ENCODE measurements around the gene PDHB. TPM values are rescaled to one million over a fixed set of nuclear protein-coding genes. Genes with fewer than 3 reads are reported as not detected.

The PDHB gene
- polyA plus RNA-seq, 1 donor (not counting 4 experiments of a cell fraction or from before 2014, with no cell fraction given), result 78.9 TPM

DNA sequence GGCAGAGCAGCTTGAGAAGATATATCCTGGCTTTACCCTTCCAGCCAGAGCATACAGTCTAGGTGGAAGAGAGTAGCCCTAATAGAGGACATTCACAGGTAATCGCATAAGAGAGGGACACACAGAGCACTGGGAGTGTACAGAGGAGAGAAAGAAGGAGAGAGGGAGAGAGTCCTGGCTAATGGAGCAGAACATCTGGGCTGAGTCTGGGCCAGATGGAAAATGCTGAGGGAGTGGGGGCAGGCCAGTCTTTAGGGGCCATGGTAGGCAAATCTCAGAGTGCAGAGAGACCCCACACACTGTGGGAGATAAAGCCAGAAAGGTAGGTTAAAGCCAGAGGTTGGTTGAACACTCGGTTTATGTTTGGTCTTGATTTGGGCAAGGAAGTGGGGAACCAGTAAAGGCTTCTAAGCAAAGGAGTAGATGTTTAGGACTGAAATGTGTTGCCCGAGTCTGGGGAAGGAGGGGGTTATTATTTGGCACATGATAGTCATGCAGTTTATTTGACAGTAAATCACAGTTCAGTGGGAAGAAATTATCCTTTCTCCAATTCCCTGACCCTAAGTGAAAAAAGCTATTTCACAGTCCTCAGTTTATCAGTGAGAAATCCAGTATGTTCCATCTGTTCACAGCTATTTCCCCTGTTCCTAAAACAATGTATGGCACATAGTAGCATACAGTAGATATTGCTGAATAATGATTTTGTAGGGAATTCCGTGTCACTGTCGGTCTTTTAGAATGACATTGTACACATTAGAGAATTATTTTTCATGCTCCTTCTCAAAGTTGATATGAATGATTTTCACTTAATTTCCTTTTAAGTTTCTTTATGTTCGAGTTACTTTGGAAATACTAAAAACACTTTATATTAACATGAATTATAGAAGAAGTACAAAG lies 45.7 kb downstream of the PDHB start:
- H3K4me1 ChIP-seq (ENCODE audit: control insufficient read depth, extremely low read depth, insufficient read depth, low read length), result peaks cover 24% of the 10 kb centered on the region
- no peaks in the 10 kb centered on the region for H3K27me3 ChIP-seq (ENCODE audit: control insufficient read depth, extremely low read depth, insufficient read depth, low read length)
- no peak overlapping the region for H3K27ac ChIP-seq (ENCODE audit: control insufficient read depth, insufficient read depth, low read length)
- H2AFZ ChIP-seq (ENCODE audit: control insufficient read depth, low read length), result no peak overlapping the region
- TF ChIP-seq, protein P1, sequence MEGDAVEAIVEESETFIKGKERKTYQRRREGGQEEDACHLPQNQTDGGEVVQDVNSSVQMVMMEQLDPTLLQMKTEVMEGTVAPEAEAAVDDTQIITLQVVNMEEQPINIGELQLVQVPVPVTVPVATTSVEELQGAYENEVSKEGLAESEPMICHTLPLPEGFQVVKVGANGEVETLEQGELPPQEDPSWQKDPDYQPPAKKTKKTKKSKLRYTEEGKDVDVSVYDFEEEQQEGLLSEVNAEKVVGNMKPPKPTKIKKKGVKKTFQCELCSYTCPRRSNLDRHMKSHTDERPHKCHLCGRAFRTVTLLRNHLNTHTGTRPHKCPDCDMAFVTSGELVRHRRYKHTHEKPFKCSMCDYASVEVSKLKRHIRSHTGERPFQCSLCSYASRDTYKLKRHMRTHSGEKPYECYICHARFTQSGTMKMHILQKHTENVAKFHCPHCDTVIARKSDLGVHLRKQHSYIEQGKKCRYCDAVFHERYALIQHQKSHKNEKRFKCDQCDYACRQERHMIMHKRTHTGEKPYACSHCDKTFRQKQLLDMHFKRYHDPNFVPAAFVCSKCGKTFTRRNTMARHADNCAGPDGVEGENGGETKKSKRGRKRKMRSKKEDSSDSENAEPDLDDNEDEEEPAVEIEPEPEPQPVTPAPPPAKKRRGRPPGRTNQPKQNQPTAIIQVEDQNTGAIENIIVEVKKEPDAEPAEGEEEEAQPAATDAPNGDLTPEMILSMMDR (optimal IDR thresholded peaks at IDR 0.05 in 1 of 3, IDR thresholded peaks at IDR 0.05 in 1 of 3, conservative IDR thresholded peaks at IDR 0.05 in 1 of 3; ENCODE audit: extremely low read depth in 1 of 3, insufficient read depth in 2 of 3, low read length in 3 of 3), result no peak
- TF ChIP-seq EZH2 (IDR thresholded peaks at IDR 0.05; ENCODE audit: low read length), result no peak
- H3K4me2 ChIP-seq (ENCODE audit: control insufficient read depth, extremely low read depth, insufficient read depth, low read depth, low read length), result no peak overlapping the region
- no peak overlapping the region for H3K4me3 ChIP-seq (ENCODE audit: control insufficient read depth in 2 of 3, extremely low read depth in 1 of 3, insufficient read depth in 2 of 3, low read depth in 1 of 3, low read length in 3 of 3)
- peaks cover 4% of the 10 kb centered on the region for H3K9me1 ChIP-seq (ENCODE audit: control insufficient read depth, extremely low read depth, insufficient read depth, low read length)
- no peaks in the 10 kb centered on the region for H3K36me3 ChIP-seq (ENCODE audit: control insufficient read depth in 2 of 2, extremely low read depth in 1 of 2, insufficient read depth in 2 of 2, low read length in 2 of 2)
- DNase-seq (ENCODE audit: low read depth, low spot score), result no peak
- H3K9ac ChIP-seq (ENCODE audit: control insufficient read depth, extremely low read depth, insufficient read depth, low read length), result no peak overlapping the region
- dilution Hi-C loops (cut with MboI; ENCODE audit: extremely low pct_ligation_motif_present, low sequenced_read_pairs), result no loop called here
- FAIRE-seq, result no peak
- H4K20me1 ChIP-seq (ENCODE audit: control insufficient read depth, extremely low read depth, insufficient read depth, low read length), result no peaks in the 10 kb centered on the region
- no peaks in the 10 kb centered on the region for H3K9me3 ChIP-seq (ENCODE audit: control insufficient read depth, low read depth, low read length)
- H3K79me2 ChIP-seq (ENCODE audit: control insufficient read depth, insufficient read depth, low read length), result no peaks in the 10 kb centered on the region

DNA sequence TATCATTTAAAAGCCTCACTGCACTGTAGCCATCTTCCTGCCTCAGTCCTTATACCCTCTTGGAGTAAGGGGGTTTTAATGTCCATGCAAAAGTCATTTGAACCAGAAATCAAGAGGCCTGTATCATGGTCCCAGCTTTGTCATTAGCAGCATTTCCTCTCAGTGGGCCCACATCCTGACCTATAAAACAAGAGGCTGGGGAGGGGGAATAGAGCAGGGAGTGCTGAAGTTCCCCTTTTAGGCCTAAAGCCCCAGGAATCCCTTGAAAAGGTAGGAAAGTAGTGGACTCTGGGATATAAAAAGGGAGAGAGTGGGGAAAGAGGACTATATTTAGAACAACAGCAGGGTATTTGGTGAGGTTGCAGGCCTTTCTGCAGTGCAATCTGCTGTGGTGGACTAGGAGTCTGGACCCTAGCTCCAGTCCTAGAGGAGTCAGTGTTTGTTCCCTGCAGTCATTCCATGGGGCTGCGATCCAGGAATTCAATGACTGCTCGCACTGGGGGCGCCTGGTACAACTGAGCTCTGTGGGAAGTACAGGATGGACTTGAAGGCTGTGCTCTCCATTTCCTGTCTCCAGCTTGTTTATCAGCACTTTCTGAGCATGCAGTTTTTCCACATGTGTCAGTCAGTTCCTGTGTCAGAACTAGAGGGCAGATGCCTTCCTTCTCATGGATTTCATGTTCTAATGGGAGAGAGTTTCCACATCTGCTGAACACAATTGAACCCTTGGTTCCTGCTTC lies 46.8 kb downstream of the PDHB start:
- H3K27me3 ChIP-seq (ENCODE audit: control insufficient read depth, extremely low read depth, insufficient read depth, low read length), result no peaks in the 10 kb centered on the region
- no peaks in the 10 kb centered on the region for H3K36me3 ChIP-seq (ENCODE audit: control insufficient read depth in 2 of 2, extremely low read depth in 1 of 2, insufficient read depth in 2 of 2, low read length in 2 of 2)
- dilution Hi-C loops (cut with MboI; ENCODE audit: extremely low pct_ligation_motif_present, low sequenced_read_pairs), result no loop called here
- H3K9ac ChIP-seq (ENCODE audit: control insufficient read depth, extremely low read depth, insufficient read depth, low read length), result no peak overlapping the region
- no peak overlapping the region for H3K4me2 ChIP-seq (ENCODE audit: control insufficient read depth, extremely low read depth, insufficient read depth, low read depth, low read length)
- peaks cover 4% of the 10 kb centered on the region for H3K9me1 ChIP-seq (ENCODE audit: control insufficient read depth, extremely low read depth, insufficient read depth, low read length)
- no peaks in the 10 kb centered on the region for H3K9me3 ChIP-seq (ENCODE audit: control insufficient read depth, low read depth, low read length)
- H3K79me2 ChIP-seq (ENCODE audit: control insufficient read depth, insufficient read depth, low read length), result no peaks in the 10 kb centered on the region
- H3K4me3 ChIP-seq (ENCODE audit: control insufficient read depth in 2 of 3, extremely low read depth in 1 of 3, insufficient read depth in 2 of 3, low read depth in 1 of 3, low read length in 3 of 3), result no peak overlapping the region
- no peak overlapping the region for H2AFZ ChIP-seq (ENCODE audit: control insufficient read depth, low read length)
- FAIRE-seq, result peak; percentile 20
- no peak overlapping the region for H3K27ac ChIP-seq (ENCODE audit: control insufficient read depth, insufficient read depth, low read length)
- H4K20me1 ChIP-seq (ENCODE audit: control insufficient read depth, extremely low read depth, insufficient read depth, low read length), result no peaks in the 10 kb centered on the region
- peaks cover 26% of the 10 kb centered on the region for H3K4me1 ChIP-seq (ENCODE audit: control insufficient read depth, extremely low read depth, insufficient read depth, low read length)
- no peak for DNase-seq (ENCODE audit: low read depth, low spot score)
- TF ChIP-seq EZH2 (IDR thresholded peaks at IDR 0.05; ENCODE audit: low read length), result no peak
- TF ChIP-seq, protein P1 (optimal IDR thresholded peaks at IDR 0.05 in 1 of 3, IDR thresholded peaks at IDR 0.05 in 1 of 3, conservative IDR thresholded peaks at IDR 0.05 in 1 of 3; ENCODE audit: extremely low read depth in 1 of 3, insufficient read depth in 2 of 3, low read length in 3 of 3), result no peak

All from keratinocyte (primary cell).